ENCODE data around the gene HTD2.
"Not testable (repeated sequence)": the region's sequence is repeated elsewhere in the genome, so short reads cannot be mapped to it uniquely, and the experiment has no call there.

The HTD2 gene

GRCh38 chr3:58305882-58306711, at the start of gene HTD2, which contains the start of gene RPP14:
Gene HTD2 (plus strand): TSS chr3:58306520. CDS start chr3:58317614, 11,094 bp downstream.
Gene RPP14 (plus strand): TSS chr3:58306245. CDS start chr3:58310330, 4,085 bp downstream.
- Histone ChIP-seq H3K4me3 (ENCODE audit: low read length in 2 of 2) (peak within 1 kb of the TSS; percentile 96 to 97), H3K27me3 (ENCODE audit: control insufficient read depth in 2 of 2, insufficient read depth in 2 of 2, low read length in 2 of 2) (peaks cover 0 to 3% of the 10 kb centered on the region in 2 donors), H3K4me1 (ENCODE audit: control insufficient read depth in 2 of 2, insufficient read depth in 2 of 2, low read length in 2 of 2) (peaks cover 18% of the 10 kb centered on the region in 2 donors), H3K9me3 (ENCODE audit: control insufficient read depth in 2 of 2, low read length in 2 of 2) (no peaks in the 10 kb centered on the region), H3K36me3 (ENCODE audit: control insufficient read depth in 2 of 2, insufficient read depth in 2 of 2, low read length in 2 of 2) (peaks cover 10 to 20% of the 10 kb centered on the region in 2 donors), H3K9ac (ENCODE audit: low read depth in 1 of 2, low read length in 2 of 2) (peak within 1 kb of the TSS; percentile 92 to 97), H3K27ac (ENCODE audit: low read depth in 2 of 2, low read length in 2 of 2) (peak within 1 kb of the TSS; percentile 97 to 98)

DNA sequence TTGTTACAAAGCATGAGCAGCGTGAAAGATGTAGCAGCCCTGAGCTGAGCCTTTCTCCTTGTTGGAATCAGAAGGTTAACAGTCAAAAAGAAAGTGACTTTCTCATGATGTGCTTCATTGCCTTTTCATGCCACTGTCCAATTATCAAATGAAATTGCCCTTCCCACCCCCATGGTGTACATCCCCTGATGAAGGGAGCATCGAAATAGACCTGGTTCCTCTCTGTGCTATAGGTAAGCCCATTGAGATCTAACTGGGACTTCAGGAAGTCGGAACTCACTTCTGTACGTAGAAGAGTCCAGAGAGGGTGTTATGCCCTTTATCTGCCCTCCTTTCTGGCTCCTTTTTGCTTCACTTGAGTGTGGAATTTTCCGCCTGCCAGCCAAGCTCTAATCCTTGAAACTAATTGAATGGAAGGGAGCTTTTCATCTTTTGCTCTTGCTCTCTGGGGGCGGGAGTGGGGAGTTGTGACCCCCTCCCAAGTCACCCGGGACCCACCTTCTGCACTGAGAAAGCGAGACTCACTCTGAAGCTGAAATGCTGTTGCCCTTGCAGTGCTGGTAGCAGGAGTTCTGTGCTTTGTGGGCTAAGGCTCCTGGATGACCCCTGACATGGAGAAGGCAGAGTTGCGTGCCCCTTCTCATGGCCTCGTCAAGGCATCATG, 47.8 kb upstream of the HTD2 start:
- Histone ChIP-seq H3K27me3 (ENCODE audit: control insufficient read depth in 2 of 2, insufficient read depth in 2 of 2, low read length in 2 of 2) (no peaks in the 10 kb centered on the region), H3K4me3 (ENCODE audit: low read length in 2 of 2) (no peak overlapping the region), H3K9ac (ENCODE audit: low read depth in 1 of 2, low read length in 2 of 2) (no peak overlapping the region), H3K36me3 (ENCODE audit: control insufficient read depth in 2 of 2, insufficient read depth in 2 of 2, low read length in 2 of 2) (peaks cover 3 to 17% of the 10 kb centered on the region in 2 donors), H3K27ac (ENCODE audit: low read depth in 2 of 2, low read length in 2 of 2) (no peak overlapping the region), H3K9me3 (ENCODE audit: control insufficient read depth in 2 of 2, low read length in 2 of 2) (no peaks in the 10 kb centered on the region), H3K4me1 (ENCODE audit: control insufficient read depth in 2 of 2, insufficient read depth in 2 of 2, low read length in 2 of 2) (peaks cover 0 to 6% of the 10 kb centered on the region in 2 donors)

- H3K36me3 ChIP-seq (ENCODE audit: control insufficient read depth in 2 of 2, insufficient read depth in 2 of 2, low read length in 2 of 2): peaks cover 3 to 17% of the 10 kb centered on the region in 2 donors
- H3K4me1 ChIP-seq (ENCODE audit: control insufficient read depth in 2 of 2, insufficient read depth in 2 of 2, low read length in 2 of 2): no peaks in the 10 kb centered on the region
- no peak overlapping the region for H3K27ac ChIP-seq (ENCODE audit: low read depth in 2 of 2, low read length in 2 of 2)
- H3K4me3 ChIP-seq (ENCODE audit: low read length in 2 of 2): no peak overlapping the region
- H3K27me3 ChIP-seq (ENCODE audit: control insufficient read depth in 2 of 2, insufficient read depth in 2 of 2, low read length in 2 of 2): no peaks in the 10 kb centered on the region
- no peaks in the 10 kb centered on the region for H3K9me3 ChIP-seq (ENCODE audit: control insufficient read depth in 2 of 2, low read length in 2 of 2)
- H3K9ac ChIP-seq (ENCODE audit: low read depth in 1 of 2, low read length in 2 of 2): no peak overlapping the region
Measured at GRCh38 chr3:58260261-58260731, 46.0 kb upstream of the HTD2 start.

- Histone ChIP-seq H3K9ac (ENCODE audit: low read depth in 1 of 2, low read length in 2 of 2) (no peak overlapping the region), H3K27ac (ENCODE audit: low read depth in 2 of 2, low read length in 2 of 2) (no peak overlapping the region), H3K4me3 (ENCODE audit: low read length in 2 of 2) (no peak overlapping the region), H3K9me3 (ENCODE audit: control insufficient read depth in 2 of 2, low read length in 2 of 2) (no peaks in the 10 kb centered on the region), H3K36me3 (ENCODE audit: control insufficient read depth in 2 of 2, insufficient read depth in 2 of 2, low read length in 2 of 2) (peaks cover 3 to 17% of the 10 kb centered on the region in 2 donors), H3K27me3 (ENCODE audit: control insufficient read depth in 2 of 2, insufficient read depth in 2 of 2, low read length in 2 of 2) (no peaks in the 10 kb centered on the region), H3K4me1 (ENCODE audit: control insufficient read depth in 2 of 2, insufficient read depth in 2 of 2, low read length in 2 of 2) (no peaks in the 10 kb centered on the region)
Measured at GRCh38 chr3:58260733-58261132, 45.6 kb upstream of the HTD2 start.

DNA sequence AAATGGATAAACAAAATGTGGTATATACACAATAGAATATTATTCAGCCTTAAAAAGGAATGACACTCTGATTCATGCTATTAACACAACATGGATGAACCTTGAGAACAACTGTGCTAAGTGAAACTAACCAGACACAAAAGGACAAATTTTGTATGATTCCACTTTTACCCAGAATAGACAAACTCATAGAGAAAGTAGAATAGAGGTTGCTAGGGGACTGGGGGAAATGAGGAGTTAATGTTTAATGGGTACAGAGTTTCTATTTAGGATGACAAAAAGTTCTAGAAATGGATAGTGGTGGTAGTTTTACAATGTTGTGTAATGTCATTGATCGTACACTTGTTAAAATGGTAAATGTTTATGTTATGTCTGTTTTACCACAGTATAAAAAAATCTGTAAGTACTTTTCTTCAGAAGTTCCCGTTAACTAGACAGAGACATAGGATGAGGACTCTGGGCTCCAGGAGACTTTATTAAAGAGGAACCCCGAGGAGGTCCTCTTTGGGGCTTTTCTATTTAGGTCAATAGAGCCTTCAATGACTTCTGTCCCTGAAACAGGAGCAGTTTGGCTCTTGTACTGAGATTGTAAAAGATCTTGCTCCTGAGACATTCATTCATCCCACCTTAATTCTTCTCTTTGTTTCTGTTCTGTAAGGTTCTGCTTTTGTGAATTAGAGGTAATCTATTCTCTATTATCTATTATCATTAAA, 44.2 kb upstream of the HTD2 start:
- Histone ChIP-seq H3K36me3 (ENCODE audit: control insufficient read depth in 2 of 2, insufficient read depth in 2 of 2, low read length in 2 of 2) (peaks cover 0 to 20% of the 10 kb centered on the region in 2 donors), H3K9ac (ENCODE audit: low read depth in 1 of 2, low read length in 2 of 2) (no peak overlapping the region), H3K27me3 (ENCODE audit: control insufficient read depth in 2 of 2, insufficient read depth in 2 of 2, low read length in 2 of 2) (no peaks in the 10 kb centered on the region), H3K4me3 (ENCODE audit: low read length in 2 of 2) (no peak overlapping the region), H3K9me3 (ENCODE audit: control insufficient read depth in 2 of 2, low read length in 2 of 2) (no peaks in the 10 kb centered on the region), H3K4me1 (ENCODE audit: control insufficient read depth in 2 of 2, insufficient read depth in 2 of 2, low read length in 2 of 2) (no peaks in the 10 kb centered on the region), H3K27ac (ENCODE audit: low read depth in 2 of 2, low read length in 2 of 2) (no peak overlapping the region)

DNA sequence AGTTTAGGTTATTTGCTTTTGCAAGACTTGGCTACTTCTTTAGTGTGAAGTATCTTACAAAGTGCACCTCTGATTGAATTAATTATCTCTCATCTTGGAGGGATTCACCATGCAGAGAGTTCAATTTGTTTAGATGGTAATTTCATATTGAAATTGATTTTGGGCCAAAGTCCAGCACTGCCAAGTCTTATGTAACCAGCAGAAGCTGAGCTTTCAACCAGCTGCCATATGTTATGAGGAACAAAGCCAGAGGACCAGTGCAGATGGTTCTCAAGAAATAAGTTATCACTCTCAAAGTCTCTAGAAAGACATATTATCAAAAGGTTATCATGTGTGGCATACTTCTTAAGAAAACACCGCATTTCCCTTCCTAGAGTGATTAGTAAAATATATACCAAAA, 39.7 kb upstream of the HTD2 start:
- H3K36me3 ChIP-seq (ENCODE audit: control insufficient read depth in 2 of 2, insufficient read depth in 2 of 2, low read length in 2 of 2): peaks cover 5 to 20% of the 10 kb centered on the region in 2 donors
- no peaks in the 10 kb centered on the region for H3K4me1 ChIP-seq (ENCODE audit: control insufficient read depth in 2 of 2, insufficient read depth in 2 of 2, low read length in 2 of 2)
- no peak overlapping the region for H3K4me3 ChIP-seq (ENCODE audit: low read length in 2 of 2)
- no peak overlapping the region for H3K9ac ChIP-seq (ENCODE audit: low read depth in 1 of 2, low read length in 2 of 2)
- no peaks in the 10 kb centered on the region for H3K27me3 ChIP-seq (ENCODE audit: control insufficient read depth in 2 of 2, insufficient read depth in 2 of 2, low read length in 2 of 2)
- H3K27ac ChIP-seq (ENCODE audit: low read depth in 2 of 2, low read length in 2 of 2): no peak overlapping the region
- no peaks in the 10 kb centered on the region for H3K9me3 ChIP-seq (ENCODE audit: control insufficient read depth in 2 of 2, low read length in 2 of 2)

GRCh38 chr3:58267543-58267942, 38.8 kb upstream of the HTD2 start:
- H3K9ac ChIP-seq (ENCODE audit: low read depth in 1 of 2, low read length in 2 of 2); H3K27me3 ChIP-seq (ENCODE audit: control insufficient read depth in 2 of 2, insufficient read depth in 2 of 2, low read length in 2 of 2); H3K9me3 ChIP-seq (ENCODE audit: control insufficient read depth in 2 of 2, low read length in 2 of 2); H3K27ac ChIP-seq (ENCODE audit: low read depth in 2 of 2, low read length in 2 of 2); H3K4me1 ChIP-seq (ENCODE audit: control insufficient read depth in 2 of 2, insufficient read depth in 2 of 2, low read length in 2 of 2); H3K4me3 ChIP-seq (ENCODE audit: low read length in 2 of 2): not testable (repeated sequence)
- peaks cover 5 to 20% of the 10 kb centered on the region in 2 donors for H3K36me3 ChIP-seq (ENCODE audit: control insufficient read depth in 2 of 2, insufficient read depth in 2 of 2, low read length in 2 of 2)

DNA sequence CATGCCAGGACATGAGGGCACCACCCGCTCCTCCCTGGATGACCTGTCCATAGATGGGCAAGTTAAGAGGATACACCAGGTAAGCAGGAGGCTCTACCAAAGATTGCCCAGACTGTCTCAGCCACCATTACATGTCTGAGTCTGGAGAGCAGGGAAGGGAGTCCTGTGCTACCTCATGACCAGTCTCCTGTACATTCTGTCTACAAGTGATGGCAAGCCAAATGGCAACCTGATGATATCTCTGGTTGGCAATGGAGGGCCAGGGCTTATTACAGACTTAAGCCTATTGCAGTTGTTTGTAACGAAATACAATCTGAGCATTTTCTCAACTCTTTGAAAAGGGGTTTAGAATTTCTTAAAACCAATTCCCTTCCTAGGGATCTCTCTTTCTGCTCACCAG, 37.0 kb upstream of the HTD2 start:
- H3K27me3 ChIP-seq (ENCODE audit: control insufficient read depth in 2 of 2, insufficient read depth in 2 of 2, low read length in 2 of 2): no peaks in the 10 kb centered on the region
- H3K9ac ChIP-seq (ENCODE audit: low read depth in 1 of 2, low read length in 2 of 2): no peak overlapping the region
- peaks cover 0 to 5% of the 10 kb centered on the region in 2 donors for H3K4me1 ChIP-seq (ENCODE audit: control insufficient read depth in 2 of 2, insufficient read depth in 2 of 2, low read length in 2 of 2)
- H3K36me3 ChIP-seq (ENCODE audit: control insufficient read depth in 2 of 2, insufficient read depth in 2 of 2, low read length in 2 of 2): peaks cover 8 to 23% of the 10 kb centered on the region in 2 donors
- H3K9me3 ChIP-seq (ENCODE audit: control insufficient read depth in 2 of 2, low read length in 2 of 2): no peaks in the 10 kb centered on the region
- H3K4me3 ChIP-seq (ENCODE audit: low read length in 2 of 2): no peak overlapping the region
- H3K27ac ChIP-seq (ENCODE audit: low read depth in 2 of 2, low read length in 2 of 2): no peak overlapping the region

DNA sequence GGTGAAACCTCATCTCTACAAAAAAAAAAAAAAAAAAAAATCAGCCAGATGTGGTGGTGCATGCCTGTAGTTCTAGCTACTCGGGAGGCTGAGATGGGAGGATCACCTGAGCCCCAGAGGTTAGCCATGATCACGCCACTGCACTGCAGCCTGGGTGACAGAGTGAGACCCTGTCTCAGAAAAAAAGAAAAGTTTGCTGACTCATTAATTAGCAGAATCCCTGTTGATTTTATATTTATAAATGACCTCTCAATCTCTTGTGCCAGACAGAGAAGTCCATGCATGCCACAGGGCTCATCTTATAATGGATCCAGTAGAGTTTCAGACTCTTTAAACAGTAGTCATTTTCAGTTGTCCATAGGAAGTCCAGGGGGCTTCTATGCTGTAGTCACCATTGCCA, 35.8 kb upstream of the HTD2 start:
- Histone ChIP-seq H3K36me3 (ENCODE audit: control insufficient read depth in 2 of 2, insufficient read depth in 2 of 2, low read length in 2 of 2) (peaks cover 12 to 29% of the 10 kb centered on the region in 2 donors), H3K27ac (ENCODE audit: low read depth in 2 of 2, low read length in 2 of 2) (no peak overlapping the region), H3K9me3 (ENCODE audit: control insufficient read depth in 2 of 2, low read length in 2 of 2) (no peaks in the 10 kb centered on the region), H3K4me1 (ENCODE audit: control insufficient read depth in 2 of 2, insufficient read depth in 2 of 2, low read length in 2 of 2) (peaks cover 0 to 5% of the 10 kb centered on the region in 2 donors), H3K27me3 (ENCODE audit: control insufficient read depth in 2 of 2, insufficient read depth in 2 of 2, low read length in 2 of 2) (no peaks in the 10 kb centered on the region), H3K9ac (ENCODE audit: low read depth in 1 of 2, low read length in 2 of 2) (no peak overlapping the region), H3K4me3 (ENCODE audit: low read length in 2 of 2) (no peak overlapping the region)

Measured in mucosa of rectum (tissue), 2 donors.